Mesenchymal stem cell (in vitro differentiated cells and primary cell): ENCODE results near the gene ALPG. TPM values are rescaled to one million over a fixed set of nuclear protein-coding genes. Genes with fewer than 3 reads are reported as not detected.
"Not testable (repeated sequence)": the region's sequence is repeated elsewhere in the genome, so short reads cannot be mapped to it uniquely, and the experiment has no call there.

ENCODE experiments used
- DNase-seq: peaks from one replicate; pipeline ENCODE4 v3.0.0-alpha.2; 2013
- H2AFZ ChIP-seq: one replicate; pipeline ENCODE4 v1.6.1; 2013; ENCODE audit warnings: low read depth, mild to moderate bottlenecking, control low read depth, inconsistent platforms, low read length, moderate library complexity
- H2AK5ac ChIP-seq: 2 replicates; pipeline ENCODE4 v1.6.1; 2013; ENCODE audit warnings: low read length, moderate library complexity, mild to moderate bottlenecking, inconsistent platforms; ENCODE audit not compliant: severe bottlenecking
- H2BK120ac ChIP-seq: one replicate; pipeline ENCODE4 v1.6.1; 2013; ENCODE audit warnings: low read depth, mild to moderate bottlenecking, inconsistent platforms, low read length, moderate library complexity
- H2BK12ac ChIP-seq, 2 experiments: one replicate each; pipeline ENCODE4 v1.6.1; 2013; ENCODE audit warnings: inconsistent platforms in 2 of 2, low read length in 2 of 2, mild to moderate bottlenecking in 2 of 2, moderate library complexity in 2 of 2, control low read depth in 1 of 2
- H2BK15ac ChIP-seq: one replicate; pipeline ENCODE4 v1.6.1; 2013; ENCODE audit warnings: mild to moderate bottlenecking, low read depth, inconsistent platforms; ENCODE audit not compliant: poor library complexity, severe bottlenecking
- H2BK5ac ChIP-seq: 2 replicates; pipeline ENCODE4 v1.6.1; 2013; ENCODE audit warnings: low read depth, mild to moderate bottlenecking, low read length, control low read depth, inconsistent platforms; ENCODE audit not compliant: poor library complexity, severe bottlenecking
- H3K14ac ChIP-seq, 2 experiments: one replicate each; pipeline ENCODE4 v1.6.1; 2013; ENCODE audit warnings: inconsistent platforms in 2 of 2, low read length in 2 of 2, control low read depth in 1 of 2, mild to moderate bottlenecking in 1 of 2, moderate library complexity in 1 of 2
- H3K18ac ChIP-seq, 2 experiments: one replicate each; pipeline ENCODE4 v1.6.1; 2013; ENCODE audit warnings: inconsistent platforms in 2 of 2, low read length in 2 of 2, control low read depth in 1 of 2, low read depth in 1 of 2, mild to moderate bottlenecking in 1 of 2
- H3K23ac ChIP-seq, 2 experiments: one replicate each; pipeline ENCODE4 v1.6.1; 2013; ENCODE audit warnings: inconsistent platforms in 2 of 2, low read length in 2 of 2, mild to moderate bottlenecking in 2 of 2, moderate library complexity in 2 of 2, control low read depth in 1 of 2
- H3K27ac ChIP-seq: 2 replicates; pipeline ENCODE4 v1.5.1; 2013; ENCODE audit warnings: mild to moderate bottlenecking, moderate library complexity, low read length, control low read depth, inconsistent platforms; ENCODE audit not compliant: poor library complexity, severe bottlenecking
- H3K27me3 ChIP-seq, 2 experiments: 2 replicates each; pipeline versions ENCODE4 v1.6.1 to v1.7.0; 2013; ENCODE audit warnings: low read length in 2 of 2, mild to moderate bottlenecking in 2 of 2, moderate library complexity in 2 of 2, control low read depth in 1 of 2, inconsistent platforms in 1 of 2; ENCODE audit not compliant: control insufficient read depth in 1 of 2, insufficient read depth in 1 of 2
- H3K36me3 ChIP-seq, 2 experiments: 2 replicates each; pipeline versions ENCODE4 v1.6.1 to v1.7.0; 2013; ENCODE audit warnings: low read length in 2 of 2, control low read depth in 1 of 2, inconsistent platforms in 1 of 2, low read depth in 1 of 2, mild to moderate bottlenecking in 1 of 2; ENCODE audit not compliant: insufficient read depth in 2 of 2, control insufficient read depth in 1 of 2
- H3K4ac ChIP-seq, 2 experiments: one replicate each; pipeline ENCODE4 v1.6.1; 2013; ENCODE audit warnings: inconsistent platforms in 2 of 2, low read length in 2 of 2, mild to moderate bottlenecking in 2 of 2, moderate library complexity in 2 of 2, control low read depth in 1 of 2, low read depth in 1 of 2
- H3K4me1 ChIP-seq: 2 replicates; pipeline ENCODE4 v1.6.1; 2013; ENCODE audit warnings: low read depth, low read length, control low read depth; ENCODE audit not compliant: control insufficient read depth, insufficient read depth
- H3K4me2 ChIP-seq: 2 replicates; pipeline ENCODE4 v1.6.1; 2013; ENCODE audit warnings: low read length, mild to moderate bottlenecking, inconsistent platforms; ENCODE audit not compliant: poor library complexity, severe bottlenecking
- H3K4me3 ChIP-seq, 2 experiments: 2 replicates each; pipeline versions ENCODE4 v1.5.1 to v1.7.0; 2013; ENCODE audit warnings: low read length in 2 of 2, mild to moderate bottlenecking in 2 of 2, control low read depth in 1 of 2, low read depth in 1 of 2; ENCODE audit not compliant: insufficient read depth in 1 of 2
- H3K79me1 ChIP-seq: replicated peaks from 2 replicates; pipeline ENCODE4 v1.6.1; 2013; ENCODE audit warnings: mild to moderate bottlenecking, control low read depth, low read length, inconsistent platforms; ENCODE audit not compliant: poor library complexity, severe bottlenecking
- H3K9ac ChIP-seq: 2 replicates; pipeline ENCODE4 v1.7.0; 2013; ENCODE audit warnings: mild to moderate bottlenecking, low read length, moderate library complexity
- H3K9me3 ChIP-seq: 2 replicates; pipeline ENCODE4 v1.7.0; 2013; ENCODE audit warnings: mild to moderate bottlenecking, low read length; ENCODE audit not compliant: control insufficient read depth
- H4K8ac ChIP-seq: one replicate; pipeline ENCODE4 v1.6.1; 2013; ENCODE audit warnings: inconsistent platforms, mild to moderate bottlenecking, low read length, moderate library complexity
- H4K91ac ChIP-seq: one replicate; pipeline ENCODE4 v1.6.1; 2013; ENCODE audit warnings: mild to moderate bottlenecking, low read length, inconsistent platforms
- WGBS: methylation state at CpG from one replicate; pipeline ENCODE4 v1.1.7; 2013; ENCODE audit warnings: mixed read lengths; 5-methylcytosine and 5-hydroxymethylcytosine counted together
- polyA plus RNA-seq, 2 experiments: library from polyadenylated mRNA; stranded (reverse); fragments of 200-250 nt; gene quantifications; one replicate each; pipeline ENCODE4 v1.2.3, GENCODE V29; 2013

ALPG gene
- polyA plus RNA-seq (2013, experiment 1 of 2), result not detected
- not detected for polyA plus RNA-seq (2013, experiment 2 of 2)

DNA sequence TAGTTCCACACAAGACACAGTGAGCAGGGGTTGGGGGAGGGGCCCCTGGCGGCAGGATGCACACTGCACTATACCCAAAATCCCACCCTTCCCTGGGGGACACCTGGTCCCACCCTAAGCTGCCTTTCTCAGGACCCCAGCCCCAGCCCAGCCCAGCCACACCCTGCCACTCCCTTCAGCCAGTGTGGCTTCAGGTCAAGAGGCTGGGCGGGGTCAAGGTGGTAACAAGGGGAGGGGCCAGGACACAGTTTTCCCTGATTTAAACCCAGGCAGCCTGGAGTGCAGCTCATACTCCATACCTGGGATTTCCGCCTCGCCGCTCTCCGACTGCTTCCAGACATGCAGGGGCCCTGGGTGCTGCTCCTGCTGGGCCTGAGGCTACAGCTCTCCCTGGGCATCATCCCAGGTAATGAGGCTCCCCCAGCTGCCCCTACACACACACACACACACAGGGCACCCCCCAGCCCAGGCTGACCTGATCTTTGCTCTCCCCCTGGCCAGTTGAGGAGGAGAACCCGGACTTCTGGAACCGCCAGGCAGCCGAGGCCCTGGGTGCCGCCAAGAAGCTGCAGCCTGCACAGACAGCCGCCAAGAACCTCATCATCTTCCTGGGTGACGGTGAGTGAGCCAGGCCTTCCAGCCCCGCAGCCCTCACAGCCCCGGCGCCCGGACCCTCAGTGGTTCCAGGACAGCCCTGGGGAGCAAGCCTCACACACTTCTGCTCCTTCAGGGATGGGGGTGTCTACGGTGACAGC, at the start of gene ALPG:
Gene ALPG, plus strand, starts transcription at position 289 of the 755 bp plus-strand sequence. Its CDS starts 51 bp downstream, at position 340.
- H2BK12ac ChIP-seq, result no peak within 1 kb of the TSS
- H3K23ac ChIP-seq, result no peak within 1 kb of the TSS
- peaks cover 35 to 37% of the 10 kb centered on the region in 2 experiments for H3K27me3 ChIP-seq
- H3K9ac ChIP-seq, result no peak within 1 kb of the TSS
- H3K4me1 ChIP-seq, result no peaks in the 10 kb centered on the region
- H3K36me3 ChIP-seq, result no peaks in the 10 kb centered on the region
- no peak within 1 kb of the TSS for H3K27ac ChIP-seq
- H3K4ac ChIP-seq, result no peak within 1 kb of the TSS
- no peak within 1 kb of the TSS for H2BK15ac ChIP-seq
- H3K4me3 ChIP-seq, result no peak within 1 kb of the TSS
- no peak within 1 kb of the TSS for H3K4me2 ChIP-seq
- no peak within 1 kb of the TSS for H3K18ac ChIP-seq
- DNase-seq, result no peak
- H3K79me1 ChIP-seq, result no peaks in the 10 kb centered on the region
- WGBS, result 88% methylated on average over 17 of the region's 17 CpGs
- H4K91ac ChIP-seq, result no peak within 1 kb of the TSS
- no peak within 1 kb of the TSS for H2AK5ac ChIP-seq
- no peak within 1 kb of the TSS for H2BK120ac ChIP-seq
- H2BK5ac ChIP-seq, result no peak within 1 kb of the TSS
- H2AFZ ChIP-seq, result no peak within 1 kb of the TSS
- no peaks in the 10 kb centered on the region for H3K9me3 ChIP-seq
- no peak within 1 kb of the TSS for H4K8ac ChIP-seq
- H3K14ac ChIP-seq, result no peak within 1 kb of the TSS

GRCh38 chr2:232361646-232362045, 45.0 kb upstream of the ALPG start:
- Histone ChIP-seq H3K4me1 (peaks cover 26% of the 10 kb centered on the region), H2BK12ac (no peak overlapping the region), H3K23ac (no peak overlapping the region), H3K9ac (no peak overlapping the region), H3K4me3 (no peak overlapping the region), H3K27ac (no peak overlapping the region), H3K4me2 (no peak overlapping the region), H3K14ac (no peak overlapping the region), H3K4ac (no peak overlapping the region), H2BK5ac (no peak overlapping the region), H4K91ac (no peak overlapping the region), H4K8ac (no peak overlapping the region), H3K18ac (no peak overlapping the region), H3K36me3 (no peaks in the 10 kb centered on the region), H3K9me3 (no peaks in the 10 kb centered on the region), H3K27me3 (no peaks in the 10 kb centered on the region), H2AK5ac (no peak overlapping the region), H3K79me1 (no peaks in the 10 kb centered on the region), H2BK15ac (no peak overlapping the region), H2AFZ (no peak overlapping the region), H2BK120ac (no peak overlapping the region)
- 91% methylated on average over 4 of the region's 5 CpGs for WGBS
- DNase-seq, result no peak

DNA sequence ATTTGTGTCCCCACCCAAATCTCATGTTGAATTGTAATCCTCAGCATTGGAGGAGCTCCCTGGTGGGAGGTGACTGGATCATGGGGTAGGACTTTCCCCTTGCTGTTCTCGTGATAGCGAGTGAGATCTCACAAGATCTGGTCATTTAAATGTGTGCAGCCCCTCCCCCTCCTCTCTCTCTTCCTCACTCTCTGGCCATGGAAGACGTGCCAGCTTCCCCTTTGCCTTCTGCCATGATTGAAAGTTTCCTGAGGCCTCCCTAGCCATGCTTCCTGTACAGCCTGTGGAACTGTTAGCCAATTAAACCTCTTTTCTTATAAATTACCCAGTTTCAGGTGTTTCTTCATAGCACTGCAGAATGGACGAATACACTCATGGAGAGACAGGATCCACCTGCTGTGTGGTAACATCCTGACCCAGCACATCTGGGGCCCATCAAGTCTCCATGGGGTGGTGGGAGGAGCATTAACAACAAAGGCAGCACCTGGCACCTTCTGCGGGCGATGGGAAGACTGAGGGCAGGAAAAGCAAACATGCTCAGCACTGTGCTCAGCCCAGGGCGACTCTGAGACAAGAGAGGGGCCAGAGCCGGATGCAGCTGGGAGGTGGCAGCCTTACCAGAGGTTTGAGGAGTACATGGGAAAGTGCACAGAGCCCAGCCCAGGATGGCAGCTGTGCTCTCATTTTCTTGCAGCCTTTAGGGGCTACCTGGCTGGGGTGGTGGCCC, 44.3 kb upstream of the ALPG start:
- H2BK12ac ChIP-seq, result no peak overlapping the region
- no peak overlapping the region for H2AFZ ChIP-seq
- no peak overlapping the region for H3K4ac ChIP-seq
- H3K9ac ChIP-seq, result no peak overlapping the region
- H4K91ac ChIP-seq, result no peak overlapping the region
- no peaks in the 10 kb centered on the region for H3K36me3 ChIP-seq
- no peak overlapping the region for H3K4me2 ChIP-seq
- no peak overlapping the region for H3K18ac ChIP-seq
- peaks cover 0 to 4% of the 10 kb centered on the region in 2 experiments for H3K27me3 ChIP-seq
- H3K4me3 ChIP-seq, result no peak overlapping the region
- no peak overlapping the region for H2BK15ac ChIP-seq
- H3K27ac ChIP-seq, result no peak overlapping the region
- H3K9me3 ChIP-seq, result no peaks in the 10 kb centered on the region
- no peak overlapping the region for H3K23ac ChIP-seq
- 85% methylated on average over 8 of the region's 8 CpGs for WGBS
- H3K79me1 ChIP-seq, result no peaks in the 10 kb centered on the region
- no peak for DNase-seq
- H2BK120ac ChIP-seq, result no peak overlapping the region
- no peak overlapping the region for H2BK5ac ChIP-seq
- no peak overlapping the region for H4K8ac ChIP-seq
- no peak overlapping the region for H2AK5ac ChIP-seq
- no peak overlapping the region for H3K14ac ChIP-seq
- peaks cover 26% of the 10 kb centered on the region for H3K4me1 ChIP-seq

DNA sequence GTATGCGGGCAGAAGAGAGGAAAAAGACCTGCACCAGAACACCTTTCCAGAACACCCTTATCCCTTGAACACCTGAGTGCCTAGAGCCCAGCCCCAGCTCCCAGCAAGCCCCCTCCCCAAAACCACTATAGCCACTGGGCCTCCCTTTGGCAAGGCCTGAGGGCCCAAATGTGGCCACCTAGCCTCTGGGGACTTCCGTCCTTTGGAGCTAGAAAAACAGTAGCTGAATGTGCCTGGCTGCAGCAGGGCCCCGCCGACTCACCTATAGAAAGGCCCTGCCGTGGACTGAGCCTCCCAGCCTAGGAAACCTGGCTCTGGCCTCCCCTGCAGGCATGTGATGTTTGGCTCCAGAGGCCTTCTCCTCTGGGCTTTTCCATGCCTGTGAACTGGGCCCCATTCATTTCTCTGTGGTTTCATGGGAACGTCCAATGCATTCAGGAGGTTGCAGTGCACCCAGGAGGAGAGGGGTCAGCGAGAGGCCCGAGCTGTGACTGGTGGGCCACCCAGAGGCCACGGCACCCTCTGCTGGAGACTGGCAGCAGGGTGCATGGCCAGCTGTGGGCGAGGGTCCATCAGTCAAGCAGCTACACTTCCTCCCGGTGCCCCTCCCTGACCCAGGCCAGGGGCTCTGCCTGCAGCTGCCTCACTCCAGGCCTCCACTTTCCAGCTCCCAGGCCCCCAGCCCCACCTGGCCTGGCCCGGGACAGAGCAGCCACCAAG, 43.4 kb upstream of the ALPG start:
- H3K23ac ChIP-seq, H2BK12ac ChIP-seq, H3K9me3 ChIP-seq, H3K4ac ChIP-seq, H3K14ac ChIP-seq, H3K36me3 ChIP-seq, H3K4me2 ChIP-seq, DNase-seq, H3K4me3 ChIP-seq, H2BK5ac ChIP-seq, H2BK120ac ChIP-seq, H2BK15ac ChIP-seq, H3K27ac ChIP-seq, H3K79me1 ChIP-seq, H3K27me3 ChIP-seq, H2AK5ac ChIP-seq: not testable (repeated sequence)
- Histone ChIP-seq H4K91ac (peak overlapping the region; percentile 71), H2AFZ (peak overlapping the region; percentile 83), H3K9ac (peak overlapping the region; percentile 65), H3K4me1 (peaks cover 30% of the 10 kb centered on the region), H3K18ac (peak overlapping the region in 1 of 2 experiments; percentile 50), H4K8ac (peak overlapping the region; percentile 91)
- WGBS, result 80% methylated on average over 12 of the region's 12 CpGs
